Lower lobe of right lung (tissue), 2 donors: ENCODE data around the gene HM13. TPM values are rescaled to one million over a fixed set of nuclear protein-coding genes. Genes with fewer than 3 reads are reported as not detected.
"Not testable (repeated sequence)": the region's sequence is repeated elsewhere in the genome, so short reads cannot be mapped to it uniquely, and the experiment has no call there.

ENCODE experiments used
- ATAC-seq, 2 donors: fragments of 200-7000 bp; cut with Tn5 transposase; one replicate each; pipeline ENCODE4 v1.9.1; 2020 to 2022; ENCODE audit warnings: mild to moderate bottlenecking in 2 of 2, moderate library complexity in 2 of 2
- DNase-seq: peaks from one replicate; pipeline ENCODE4 v3.0.0-alpha.2; 2020
- H3K27ac ChIP-seq: fragments of 200-600 bp; one replicate; pipeline ENCODE4 v1.8.0; 2022
- H3K27me3 ChIP-seq: fragments of 200-600 bp; one replicate; pipeline ENCODE4 v1.8.0; 2022; ENCODE audit warnings: low read depth
- H3K36me3 ChIP-seq: fragments of 200-600 bp; one replicate; pipeline ENCODE4 v1.8.0; 2022; ENCODE audit warnings: mild to moderate bottlenecking
- H3K4me1 ChIP-seq: fragments of 200-600 bp; one replicate; pipeline ENCODE4 v1.8.0; 2022
- H3K4me3 ChIP-seq: fragments of 200-600 bp; one replicate; pipeline ENCODE4 v1.8.0; 2022; ENCODE audit warnings: mild to moderate bottlenecking
- H3K9me3 ChIP-seq: fragments of 200-600 bp; one replicate; pipeline ENCODE4 v1.8.0; 2022
- CTCF ChIP-seq: fragments of 200-600 bp; IDR thresholded peaks from one replicate; pipeline ENCODE4 v1.8.0; 2022; ENCODE audit warnings: antibody characterized with exemption, mild to moderate bottlenecking
- intact Hi-C: fragments of 100-400 bp; cut with DNase I; formaldehyde crosslinking; loops from one replicate; pipeline ENCODE4 v1.11.0; 2022
- total RNA-seq: library from RNA; stranded (reverse); fragmentation: NEBNext Ultra II Directional; extraction: Animal tissue kit (Norgen Biotek cat#: 25700); gene quantifications from one replicate; pipeline ENCODE4 v1.2.1, GENCODE V29; 2021
- donor health status: DM: no; HTN: yes; CAD: no; lungs with severe emphysema.

HM13 gene
- total RNA-seq, 1 donor from 2014 or later: 134 TPM

GRCh38 chr20:31605902-31606803 is 91.9 kb downstream of the HM13 start:
- Histone ChIP-seq H3K27me3 (no peaks in the 10 kb centered on the region), H3K4me1 (peaks cover 61% of the 10 kb centered on the region), H3K4me3 (peak overlapping the region; percentile 81), H3K27ac (peak overlapping the region; percentile 98), H3K9me3 (no peaks in the 10 kb centered on the region), H3K36me3 (no peaks in the 10 kb centered on the region)
- no peak for ATAC-seq
- no peak for TF ChIP-seq CTCF
- peak; percentile 63 for DNase-seq
- intact Hi-C loops: no loop called here

GRCh38 chr20:31606804-31607639 is 92.8 kb downstream of the HM13 start:
- Histone ChIP-seq H3K27ac (peak overlapping the region; percentile 98), H3K4me3 (peak overlapping the region; percentile 81), H3K4me1 (peaks cover 68% of the 10 kb centered on the region), H3K36me3 (no peaks in the 10 kb centered on the region), H3K9me3 (no peaks in the 10 kb centered on the region), H3K27me3 (no peaks in the 10 kb centered on the region)
- ATAC-seq (no peak), DNase-seq (peak; percentile 65)
- intact Hi-C loops: no loop called here
- TF ChIP-seq CTCF: no peak

- DNase-seq (no peak), ATAC-seq (no peak)
- intact Hi-C loops: no loop called here
- peak overlapping the region; percentile 81 for H3K4me3 ChIP-seq
- H3K9me3 ChIP-seq: no peaks in the 10 kb centered on the region
- peaks cover 68% of the 10 kb centered on the region for H3K4me1 ChIP-seq
- no peaks in the 10 kb centered on the region for H3K36me3 ChIP-seq
- no peak for TF ChIP-seq CTCF
- H3K27ac ChIP-seq: peak overlapping the region; percentile 98
- H3K27me3 ChIP-seq: no peaks in the 10 kb centered on the region
Measured at GRCh38 chr20:31607640-31608250, 93.5 kb downstream of the HM13 start.

- intact Hi-C loops: no loop called here
- H3K9me3 ChIP-seq: no peaks in the 10 kb centered on the region
- no peaks in the 10 kb centered on the region for H3K27me3 ChIP-seq
- peak; percentile 93 for DNase-seq
- no peak for TF ChIP-seq CTCF
- no peaks in the 10 kb centered on the region for H3K36me3 ChIP-seq
- peak; percentile 56 to 67 for ATAC-seq
- H3K4me1 ChIP-seq: peaks cover 62% of the 10 kb centered on the region
- peak overlapping the region; percentile 98 for H3K27ac ChIP-seq
- H3K4me3 ChIP-seq: peak overlapping the region; percentile 81
Measured at GRCh38 chr20:31608251-31608945, 94.2 kb downstream of the HM13 start.

- not testable (repeated sequence) for H3K27me3 ChIP-seq, DNase-seq, H3K4me3 ChIP-seq, H3K9me3 ChIP-seq, H3K36me3 ChIP-seq, ATAC-seq
- intact Hi-C loops: loop anchor here (5.0 kb wide), 1 partner anchor 50 kb away; no protein-coding TSS in a partner anchor
- Histone ChIP-seq H3K27ac (peak overlapping the region; percentile 98), H3K4me1 (peaks cover 48% of the 10 kb centered on the region)
Measured at GRCh38 chr20:31612271-31612640, 98.0 kb downstream of the HM13 start.
